Omental fat pad (tissue), 4 donors: ENCODE results near the gene GPAT2. TPM values are rescaled to one million over a fixed set of nuclear protein-coding genes. Genes with fewer than 3 reads are reported as not detected.
"Not testable (repeated sequence)": the region's sequence is repeated elsewhere in the genome, so short reads cannot be mapped to it uniquely, and the experiment has no call there.

Source experiments
- ATAC-seq: fragments of 150-250 bp; one replicate; pipeline ENCODE4 v1.9.1; 2016; ENCODE audit warnings: mild to moderate bottlenecking, moderate library complexity; ENCODE audit not compliant: low FRiP score
- DNase-seq: peaks from one replicate; pipeline ENCODE4 v3.0.0-alpha.2; 2019; ENCODE audit warnings: low spot score
- total RNA-seq, 4 donors: library from RNA; depleted of rRNA; stranded (reverse); fragments of >200 nt; gene quantifications; one replicate each; pipeline ENCODE4 v1.1.0, GENCODE V29; 2016
- TF ChIP-seq, protein P1 (sequence below), 3 donors: fragments of 450-650 bp; IDR thresholded peaks; one replicate each; pipeline ENCODE4 v1.5.1; 2016 to 2017; ENCODE audit warnings: antibody characterized with exemption in 3 of 3, mild to moderate bottlenecking in 3 of 3, moderate library complexity in 2 of 3

The GPAT2 gene
- total RNA-seq, 4 donors from 2014 or later: 4.3 to 17.2 (median 11.4) TPM

DNA sequence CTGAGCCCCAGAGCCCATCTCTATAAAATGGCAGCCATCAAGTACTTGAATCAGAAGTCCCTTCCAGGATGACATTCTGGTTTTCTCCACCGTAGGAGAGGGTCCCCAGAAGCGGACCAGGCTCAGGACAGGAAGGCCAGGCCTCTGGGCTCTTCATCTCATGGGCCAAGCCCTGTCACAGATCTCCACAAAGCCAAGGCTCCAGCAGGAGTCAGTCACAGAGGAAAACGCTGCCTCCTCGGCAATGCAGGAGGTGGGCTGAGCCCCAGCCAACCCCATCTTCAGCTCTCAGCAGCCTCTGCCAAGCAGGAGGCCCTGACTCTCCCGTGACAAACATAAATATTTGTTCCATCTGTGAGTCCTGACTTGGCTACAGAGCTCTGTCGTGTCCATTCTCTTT, 39.4 kb upstream of the GPAT2 start:
- TF ChIP-seq, protein P1, sequence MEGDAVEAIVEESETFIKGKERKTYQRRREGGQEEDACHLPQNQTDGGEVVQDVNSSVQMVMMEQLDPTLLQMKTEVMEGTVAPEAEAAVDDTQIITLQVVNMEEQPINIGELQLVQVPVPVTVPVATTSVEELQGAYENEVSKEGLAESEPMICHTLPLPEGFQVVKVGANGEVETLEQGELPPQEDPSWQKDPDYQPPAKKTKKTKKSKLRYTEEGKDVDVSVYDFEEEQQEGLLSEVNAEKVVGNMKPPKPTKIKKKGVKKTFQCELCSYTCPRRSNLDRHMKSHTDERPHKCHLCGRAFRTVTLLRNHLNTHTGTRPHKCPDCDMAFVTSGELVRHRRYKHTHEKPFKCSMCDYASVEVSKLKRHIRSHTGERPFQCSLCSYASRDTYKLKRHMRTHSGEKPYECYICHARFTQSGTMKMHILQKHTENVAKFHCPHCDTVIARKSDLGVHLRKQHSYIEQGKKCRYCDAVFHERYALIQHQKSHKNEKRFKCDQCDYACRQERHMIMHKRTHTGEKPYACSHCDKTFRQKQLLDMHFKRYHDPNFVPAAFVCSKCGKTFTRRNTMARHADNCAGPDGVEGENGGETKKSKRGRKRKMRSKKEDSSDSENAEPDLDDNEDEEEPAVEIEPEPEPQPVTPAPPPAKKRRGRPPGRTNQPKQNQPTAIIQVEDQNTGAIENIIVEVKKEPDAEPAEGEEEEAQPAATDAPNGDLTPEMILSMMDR (IDR thresholded peaks at IDR 0.05): no peak
- DNase-seq: no peak
- ATAC-seq: no peak

DNA sequence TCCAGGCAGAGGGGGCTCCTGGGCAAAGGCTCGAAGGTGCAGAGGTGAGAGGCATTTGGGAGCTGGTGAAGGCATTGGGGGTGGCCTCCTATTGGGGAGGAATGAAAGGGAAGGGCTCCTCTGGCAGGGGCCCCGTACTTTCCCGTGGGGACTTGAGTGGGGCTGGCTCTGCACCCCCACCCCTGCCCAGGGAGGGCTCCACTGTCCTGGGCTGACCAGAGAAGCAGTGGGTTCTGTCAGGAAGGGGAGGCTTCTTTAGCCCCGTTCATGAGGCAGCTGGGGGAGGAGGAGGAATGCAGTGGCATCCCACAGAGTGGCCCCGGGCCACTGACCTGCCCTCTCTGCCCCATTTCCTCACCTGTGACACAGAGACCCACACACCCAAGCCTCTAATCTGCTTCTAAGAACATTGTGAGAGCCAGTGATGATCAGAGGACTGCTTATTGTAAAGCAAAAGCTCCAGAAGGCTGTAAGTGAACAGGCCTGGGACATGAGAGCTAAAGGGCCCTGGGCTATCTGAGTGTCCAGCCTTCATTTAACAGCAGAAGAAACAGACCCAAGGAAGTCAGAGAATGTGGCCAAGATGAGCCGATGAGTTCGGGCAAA, 38.6 kb upstream of the GPAT2 start:
- DNase-seq (no peak), ATAC-seq (no peak)
- TF ChIP-seq, protein P1 (IDR thresholded peaks at IDR 0.05): no peak

DNA sequence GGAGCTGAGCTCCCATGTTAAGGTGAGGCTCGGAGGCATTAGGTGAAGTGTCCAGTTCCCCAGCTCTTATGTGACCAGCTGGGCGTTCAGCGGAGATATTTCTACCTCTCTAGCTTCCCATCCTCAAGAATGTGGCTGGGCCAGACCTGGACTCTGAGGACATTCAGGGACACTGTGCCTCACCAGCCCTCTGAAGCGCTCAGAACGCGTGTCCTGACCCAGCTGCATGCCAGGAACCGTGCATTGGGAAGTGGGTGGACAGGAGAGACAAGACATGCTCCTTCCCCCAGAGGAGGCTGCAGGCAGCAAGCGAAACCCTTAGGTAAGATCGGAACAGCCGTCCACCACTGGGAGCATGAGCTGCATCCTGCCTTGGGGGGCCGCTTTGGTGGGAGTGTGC, 38.0 kb upstream of the GPAT2 start:
- DNase-seq: no peak
- TF ChIP-seq, protein P1 (IDR thresholded peaks at IDR 0.05): no peak
- ATAC-seq: no peak

DNA sequence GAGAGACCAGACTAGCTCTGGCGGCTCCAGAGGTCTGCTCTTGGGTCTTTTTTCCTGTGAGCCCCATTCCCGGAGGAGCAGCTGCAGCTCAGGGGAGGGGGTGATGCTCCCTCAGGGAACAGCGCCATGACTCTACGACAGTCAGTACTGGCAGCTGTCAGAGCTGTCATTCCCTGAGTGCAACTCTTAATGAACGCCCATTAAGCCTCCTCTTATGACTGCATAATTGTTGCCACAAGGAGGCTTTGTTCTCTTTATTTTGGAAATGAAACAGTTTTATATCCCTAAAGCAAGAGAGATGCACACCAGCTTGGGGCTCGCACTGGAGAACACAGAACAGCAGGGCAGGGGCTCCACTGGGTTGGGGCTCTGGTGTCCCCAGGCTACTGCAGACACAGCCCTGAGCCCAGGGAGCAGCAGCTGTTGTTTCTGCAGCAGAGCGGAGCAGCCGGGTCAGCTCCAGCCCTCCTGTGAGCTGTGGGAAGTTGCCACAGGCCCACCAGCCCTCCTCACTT, 37.3 kb upstream of the GPAT2 start:
- not testable (repeated sequence) for ATAC-seq, DNase-seq

DNA sequence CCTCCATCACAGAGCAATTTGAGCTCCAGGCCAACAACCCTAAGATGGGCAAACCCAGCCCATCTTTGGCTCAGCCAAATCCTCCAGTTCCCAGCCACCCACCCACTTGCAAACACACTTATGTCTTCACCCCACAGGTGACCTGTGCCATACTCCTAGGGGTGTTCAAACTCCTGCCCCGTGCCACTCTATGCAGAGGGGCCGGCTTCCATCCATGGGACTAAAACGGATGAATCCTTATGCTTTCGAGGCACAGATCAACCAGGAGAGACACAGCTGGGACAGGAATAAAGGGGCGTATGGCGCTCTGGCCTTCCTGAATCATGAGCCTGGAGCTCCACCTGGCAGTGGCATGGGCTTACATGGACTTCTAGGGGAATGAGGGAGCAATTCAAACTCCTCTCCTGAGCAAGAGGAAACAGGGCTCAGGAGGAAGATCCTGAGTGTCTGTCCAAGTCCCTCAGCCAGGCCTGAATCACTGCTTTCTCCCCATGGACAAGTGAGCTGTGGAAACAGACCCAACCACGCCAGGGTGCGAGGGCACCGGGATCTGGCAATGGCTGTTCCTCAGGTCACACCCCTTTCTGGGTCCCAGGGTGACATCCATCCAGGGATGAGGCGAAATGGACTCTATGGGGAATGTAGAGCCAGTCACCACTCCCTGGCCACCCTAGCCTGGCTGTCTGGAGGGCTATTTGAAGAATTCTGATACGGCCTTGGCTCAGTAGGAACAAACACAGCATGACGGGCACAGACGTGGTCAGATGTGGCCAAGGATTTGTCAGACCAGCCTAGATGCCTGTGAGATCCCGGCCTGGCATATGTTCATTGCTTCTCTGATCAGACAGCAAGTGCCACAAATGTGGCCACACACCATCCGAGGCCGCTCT, 36.6 kb upstream of the GPAT2 start:
- DNase-seq, ATAC-seq: not testable (repeated sequence)

DNA sequence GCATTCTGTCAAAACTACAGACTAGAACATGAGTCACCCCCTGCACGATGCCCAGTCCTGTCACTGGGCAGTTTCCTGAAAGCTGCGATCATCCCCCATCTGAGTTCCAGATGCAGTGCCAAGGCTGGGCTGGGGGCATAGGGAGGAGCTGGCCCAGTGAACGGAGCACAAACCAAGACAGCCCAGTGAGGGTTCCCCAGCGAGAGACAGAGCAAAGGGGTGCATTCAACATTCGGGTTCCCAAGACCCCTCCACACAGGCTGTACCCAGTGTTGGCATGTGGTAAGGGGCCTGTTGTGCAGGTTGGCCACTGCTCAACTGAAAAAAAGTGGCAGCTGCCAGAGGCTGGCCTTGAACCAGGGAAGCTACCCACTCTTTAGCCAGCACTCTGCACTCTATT, 35.6 kb upstream of the GPAT2 start:
- not testable (repeated sequence) for DNase-seq, ATAC-seq

DNA sequence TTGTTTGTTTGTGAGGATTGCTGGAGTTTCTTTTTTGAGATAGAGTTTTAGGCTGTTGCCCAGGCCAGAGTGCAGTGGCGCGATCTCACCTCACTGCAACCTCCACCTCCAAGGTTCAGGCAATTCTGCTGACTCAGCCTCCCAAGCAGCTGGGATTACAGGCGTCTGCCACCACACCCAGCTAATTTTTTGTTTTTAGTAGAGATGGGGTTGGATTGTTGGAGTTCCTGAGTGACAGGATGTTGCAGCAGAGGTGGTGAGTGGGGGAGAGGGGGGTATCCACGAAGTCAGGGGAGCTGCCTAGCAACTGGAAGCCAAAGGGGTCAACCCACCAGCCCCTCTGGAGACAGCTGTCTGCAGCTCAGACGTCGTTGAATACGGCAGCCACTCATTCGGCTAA, 35.2 kb upstream of the GPAT2 start:
- not testable (repeated sequence) for ATAC-seq

DNA sequence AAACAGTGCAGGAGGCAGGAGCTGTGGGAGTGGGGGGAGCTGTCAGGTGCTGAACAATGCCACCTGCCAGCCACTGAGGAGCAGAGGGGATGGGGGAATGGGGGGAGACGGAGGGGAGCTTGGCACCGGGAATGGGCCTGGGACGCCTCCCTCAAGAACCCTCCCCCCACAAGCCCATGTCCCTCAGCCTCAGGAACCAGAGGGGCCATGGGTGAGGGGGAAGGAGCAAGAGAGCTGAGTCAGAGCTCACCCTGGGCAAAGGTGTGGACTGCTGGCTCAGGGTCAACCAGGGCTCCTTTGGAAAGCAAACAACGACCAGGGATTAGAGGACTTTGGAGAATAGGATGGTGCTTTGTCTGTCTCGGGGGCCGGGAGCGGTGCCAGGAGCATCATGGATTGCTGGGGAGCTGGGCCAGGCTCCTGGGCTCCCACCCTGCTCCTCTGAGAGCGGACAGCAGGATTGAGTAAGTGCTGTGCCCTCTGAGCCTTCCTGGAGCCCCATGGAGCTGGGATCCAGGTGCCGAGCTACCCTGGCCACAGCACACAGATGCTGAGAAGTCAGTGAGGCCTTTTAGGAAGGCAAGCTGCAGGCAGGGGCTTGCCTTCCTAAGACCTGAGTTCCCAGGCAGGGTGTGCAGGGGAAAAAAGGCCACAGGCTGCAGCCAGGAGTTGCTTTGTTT, 33.3 kb upstream of the GPAT2 start:
- ATAC-seq, DNase-seq: not testable (repeated sequence)

More for the DNA sequence above, 35.2 kb upstream of the GPAT2 start:
- not testable (repeated sequence) for DNase-seq

DNA sequence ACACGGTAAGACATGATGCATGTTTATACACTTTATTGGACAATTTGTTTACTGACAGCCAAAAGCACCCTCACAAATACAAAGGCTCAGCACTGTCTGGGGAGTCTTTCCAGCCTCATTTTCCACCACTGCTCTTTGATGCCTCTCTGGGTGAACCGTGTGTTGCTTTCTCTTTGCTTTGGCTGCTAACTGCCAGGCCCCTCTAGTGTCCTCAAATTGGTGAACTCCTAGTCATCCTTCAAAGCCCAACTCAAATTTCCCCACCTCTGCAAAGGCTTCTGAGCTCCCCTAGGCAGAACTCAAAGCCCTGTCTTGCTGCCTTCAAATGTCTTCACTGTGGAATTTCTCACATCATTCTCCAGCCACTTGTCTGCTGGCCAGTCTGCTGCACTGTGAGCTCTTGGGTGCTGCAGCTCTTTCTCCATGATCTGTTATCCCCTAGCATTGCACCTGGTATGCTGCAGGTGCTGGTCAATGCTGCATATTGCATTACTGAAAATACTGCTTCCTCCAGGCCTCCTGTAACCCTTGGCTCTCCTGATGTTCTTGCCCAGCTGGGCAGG, 32.5 kb upstream of the GPAT2 start:
- DNase-seq: not testable (repeated sequence)

DNA sequence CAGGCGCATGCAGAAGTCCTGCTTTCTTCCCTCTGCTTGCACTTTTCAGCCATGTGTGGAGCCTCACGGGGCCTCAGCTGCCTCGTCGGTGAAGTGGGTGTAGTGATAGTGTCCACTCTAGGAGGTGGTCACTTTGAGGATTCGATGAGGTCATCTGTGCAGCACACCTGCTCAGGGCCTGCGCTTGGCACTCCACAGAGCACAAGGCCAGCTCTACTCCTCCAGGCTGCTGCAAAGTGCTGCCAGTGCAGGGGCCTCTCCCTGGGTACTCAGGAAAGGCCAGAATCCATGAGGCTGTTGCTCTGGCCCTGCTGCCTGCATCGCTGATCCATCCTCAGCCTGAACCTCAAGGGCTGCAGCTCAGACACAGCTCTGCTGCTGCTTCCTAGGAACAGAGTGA, 31.8 kb upstream of the GPAT2 start:
- not testable (repeated sequence) for DNase-seq, ATAC-seq

More for the DNA sequence above, 32.5 kb upstream of the GPAT2 start:
- not testable (repeated sequence) for ATAC-seq

DNA sequence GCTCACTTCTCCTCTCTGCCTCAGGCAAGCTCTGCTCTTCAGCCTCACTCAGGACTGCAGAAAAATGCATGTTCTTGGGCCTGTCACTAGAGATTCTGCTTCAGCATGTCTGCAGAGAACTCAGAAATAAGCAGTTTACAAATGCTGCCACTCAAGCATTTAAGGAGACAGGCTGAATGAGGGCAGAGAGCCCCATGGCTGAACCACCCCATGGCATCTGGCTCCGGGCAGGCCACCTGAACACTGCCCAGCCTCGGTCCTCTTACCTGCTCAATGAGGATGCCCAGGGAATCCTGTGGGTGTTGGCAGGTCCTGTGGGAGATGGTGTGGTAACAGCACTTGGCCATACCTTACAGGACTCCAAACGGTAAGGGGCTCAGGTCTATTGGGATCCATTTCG, 31.2 kb upstream of the GPAT2 start:
- not testable (repeated sequence) for DNase-seq

More for the DNA sequence above, 31.2 kb upstream of the GPAT2 start:
- ATAC-seq: not testable (repeated sequence)
